HG03045 (cell line): ENCODE measurements around the gene AGT.
"Not testable (repeated sequence)": the region's sequence is repeated elsewhere in the genome, so short reads cannot be mapped to it uniquely, and the experiment has no call there.

Experiments used
- ATAC-seq: cut with Tn5 transposase; IDR thresholded peaks from one replicate; pipeline ENCODE4 v1.9.1; 2021; ENCODE audit warnings: mild to moderate bottlenecking, moderate library complexity; ENCODE audit not compliant: unreplicated experiment

AGT gene

DNA sequence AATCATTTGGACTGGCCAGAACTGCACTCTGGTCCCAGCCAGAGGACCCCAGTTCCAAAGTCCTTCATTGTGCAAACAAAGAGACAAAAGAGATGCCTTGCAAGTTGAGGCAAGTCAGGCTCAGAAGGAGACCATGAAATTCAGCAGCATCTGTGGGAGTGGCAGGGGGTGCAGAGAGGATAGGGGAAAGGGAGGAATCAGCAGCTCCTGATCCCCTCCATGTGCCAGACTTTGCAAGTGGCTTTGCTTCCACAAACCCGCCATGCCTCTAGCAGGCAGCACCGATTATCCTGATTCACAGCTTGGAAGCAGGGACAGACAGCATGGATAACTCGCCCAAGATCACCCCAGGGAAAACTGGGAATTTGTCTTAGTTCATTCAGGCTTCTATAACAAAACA is 31.1 kb upstream of the AGT start:
- ATAC-seq, result no peak

DNA sequence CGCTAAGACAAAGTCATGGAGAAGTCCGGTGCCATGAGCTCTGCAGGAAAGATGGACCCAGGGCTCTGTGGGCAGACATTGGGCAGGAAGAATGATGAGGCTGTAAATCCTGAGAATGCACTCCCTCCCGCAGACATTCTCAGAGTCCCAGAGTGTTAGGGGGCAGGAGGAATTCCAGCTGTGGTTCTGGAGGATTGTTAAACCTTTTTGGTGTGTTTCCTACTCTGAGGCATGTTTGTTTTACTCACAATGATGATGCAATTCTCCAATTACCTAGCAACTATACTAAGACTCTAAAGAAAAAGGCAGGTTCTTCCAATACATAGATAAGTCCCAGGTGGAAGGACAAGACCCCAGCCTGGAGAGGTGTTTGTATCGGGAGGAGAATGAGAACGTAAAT is 30.5 kb upstream of the AGT start:
- ATAC-seq, result no peak

DNA sequence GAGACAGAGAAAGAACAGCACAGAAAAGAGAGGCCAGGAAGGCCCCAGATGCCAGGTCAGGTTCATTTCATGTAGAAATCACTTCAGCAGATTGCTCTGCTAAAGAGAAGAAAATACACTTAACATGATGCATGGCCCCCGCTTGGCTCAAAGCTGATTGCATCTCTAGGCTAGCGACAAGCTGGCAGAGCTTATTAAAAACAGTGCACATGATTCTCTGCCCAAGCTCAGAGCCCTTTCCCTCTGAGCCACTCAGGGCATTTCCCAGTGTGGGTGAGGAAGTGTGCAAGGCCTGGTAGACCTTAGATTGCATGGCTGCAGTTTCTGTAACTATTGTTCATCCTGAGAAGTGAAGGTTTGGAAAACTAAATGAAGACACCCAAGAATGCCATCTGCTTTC is 30.0 kb upstream of the AGT start:
- no peak for ATAC-seq

DNA sequence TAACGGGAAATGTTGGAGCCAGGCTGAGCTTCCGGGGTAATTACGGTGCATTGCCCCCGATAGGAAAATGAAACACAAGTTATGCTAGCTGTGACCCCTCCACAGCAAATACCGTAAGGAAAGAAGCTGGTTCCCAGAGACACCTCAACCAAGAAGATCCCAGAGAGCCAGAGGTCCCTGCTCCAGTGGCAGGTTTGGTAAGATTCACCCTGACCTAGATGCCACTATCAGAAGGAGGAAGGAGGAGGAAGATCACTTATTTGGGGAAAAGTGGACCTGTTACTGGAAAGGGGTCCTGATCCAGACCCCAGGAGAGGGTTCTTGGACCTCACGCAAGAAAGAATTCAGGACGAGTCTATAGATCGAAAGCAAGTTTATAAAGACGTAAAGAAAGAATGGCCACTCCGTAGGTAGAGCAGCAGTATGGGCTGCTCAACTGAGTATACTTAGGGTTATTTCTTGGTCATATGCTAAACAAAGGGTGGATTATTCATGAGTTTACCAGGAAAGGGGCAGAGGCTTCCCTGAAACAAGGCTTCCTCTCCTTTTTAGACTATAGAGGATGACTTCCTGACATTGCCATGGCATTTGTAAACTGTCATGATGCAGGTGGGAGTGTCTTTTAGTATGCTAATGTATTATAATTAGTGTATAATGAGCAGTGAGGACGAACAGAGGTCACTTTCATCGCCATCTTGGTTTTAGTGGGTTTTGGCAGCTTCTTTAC is 25.8 kb upstream of the AGT start:
- no peak for ATAC-seq

DNA sequence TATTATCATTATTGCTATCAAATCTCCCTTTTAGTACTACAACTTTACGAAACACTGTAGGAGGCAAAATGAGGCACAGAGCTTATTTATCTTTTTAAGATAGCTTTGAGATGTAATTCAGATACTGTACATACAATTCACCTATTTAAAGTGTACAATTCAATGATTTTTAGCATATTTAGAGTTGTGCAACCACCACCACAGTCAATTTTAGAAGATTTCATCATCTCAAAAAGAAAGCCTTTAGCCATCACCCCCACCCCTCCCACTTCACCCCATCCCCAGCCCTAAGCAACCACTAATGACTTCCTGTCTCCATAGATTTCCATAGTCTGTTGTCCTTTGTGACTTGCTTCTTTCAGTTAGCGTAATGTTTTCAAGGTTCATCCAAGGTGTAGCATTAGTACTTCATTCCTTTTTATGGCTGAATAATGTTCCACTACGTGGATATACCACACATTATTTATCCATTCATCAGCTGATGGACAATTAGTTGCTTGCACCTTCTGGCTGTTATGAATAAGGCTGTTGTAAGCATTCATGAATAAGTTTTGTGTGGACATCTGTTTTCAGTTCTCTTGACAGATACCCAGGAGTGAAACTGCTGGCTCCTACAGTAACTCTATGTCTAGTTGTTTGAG is 23.8 kb upstream of the AGT start:
- no peak for ATAC-seq

DNA sequence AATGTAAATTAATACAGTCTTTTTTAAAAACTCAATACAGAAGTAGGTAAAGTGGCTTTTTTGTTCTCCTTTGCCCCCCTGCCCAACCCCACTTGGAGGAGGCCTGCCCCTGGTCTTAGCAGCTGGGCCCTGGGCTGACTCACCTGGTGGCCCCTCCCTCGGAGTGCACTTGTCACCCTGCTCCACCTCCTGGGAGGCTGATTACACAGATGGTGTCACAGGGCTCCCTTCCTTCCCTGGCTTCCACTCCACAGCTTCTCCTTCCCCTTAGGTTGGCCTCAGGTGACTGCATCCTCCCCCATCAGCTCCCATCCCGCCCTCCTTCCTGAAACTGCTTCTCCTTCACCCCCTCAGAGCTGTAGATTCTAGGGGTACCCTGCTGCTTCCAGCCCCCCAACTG is 21.5 kb upstream of the AGT start:
- no peak for ATAC-seq

DNA sequence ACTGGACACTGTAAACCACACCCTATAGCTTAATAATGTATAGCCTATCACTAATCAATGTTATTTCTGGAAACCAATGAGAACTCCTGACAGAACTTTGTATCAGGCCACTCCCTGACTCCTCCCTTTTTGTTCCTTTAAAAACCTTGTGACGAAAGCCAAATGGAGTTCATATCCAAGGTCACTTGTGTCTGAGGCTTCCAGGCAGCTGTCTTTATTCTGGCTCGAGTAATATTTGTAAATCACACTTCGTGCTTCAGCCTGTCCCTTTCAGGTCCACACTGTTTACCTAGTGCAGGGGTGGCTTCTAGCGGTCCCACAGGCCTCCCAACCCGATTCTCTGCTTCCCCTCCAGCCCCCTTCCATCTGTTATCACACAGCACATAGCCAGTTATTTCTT is 17.1 kb upstream of the AGT start:
- ATAC-seq, result no peak

DNA sequence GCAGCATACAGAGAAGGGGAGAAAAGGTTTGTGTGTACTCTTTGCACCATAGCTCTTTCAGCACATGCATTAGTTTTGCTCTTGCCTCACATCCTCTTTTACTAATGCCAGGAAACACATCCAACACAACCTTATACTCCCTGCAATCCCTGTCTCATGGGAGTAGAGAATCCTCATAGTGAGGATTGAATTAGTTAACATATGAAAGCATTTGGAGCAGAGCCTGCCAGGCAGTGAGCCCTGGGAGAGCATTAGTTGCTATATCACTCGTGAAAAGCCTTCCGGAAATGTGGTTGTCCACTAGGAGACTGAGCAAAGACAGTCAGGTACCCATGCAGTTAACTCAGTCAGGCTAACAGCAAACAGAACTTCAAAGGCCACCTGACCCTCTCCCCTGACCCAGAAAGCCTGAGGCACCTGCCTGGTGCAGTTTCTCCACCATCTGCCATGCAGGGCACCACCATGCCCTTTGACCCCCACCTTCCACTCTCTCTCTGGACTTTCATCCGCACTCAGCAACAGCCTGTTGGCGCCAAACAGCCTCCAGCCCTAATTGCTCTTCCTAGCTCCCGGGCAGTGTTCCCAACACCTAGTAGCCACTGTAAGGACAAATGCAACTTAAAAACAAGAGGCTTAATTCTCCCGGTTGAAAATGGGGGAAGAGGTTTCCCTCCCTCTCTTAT is 14.9 kb upstream of the AGT start:
- no peak for ATAC-seq

DNA sequence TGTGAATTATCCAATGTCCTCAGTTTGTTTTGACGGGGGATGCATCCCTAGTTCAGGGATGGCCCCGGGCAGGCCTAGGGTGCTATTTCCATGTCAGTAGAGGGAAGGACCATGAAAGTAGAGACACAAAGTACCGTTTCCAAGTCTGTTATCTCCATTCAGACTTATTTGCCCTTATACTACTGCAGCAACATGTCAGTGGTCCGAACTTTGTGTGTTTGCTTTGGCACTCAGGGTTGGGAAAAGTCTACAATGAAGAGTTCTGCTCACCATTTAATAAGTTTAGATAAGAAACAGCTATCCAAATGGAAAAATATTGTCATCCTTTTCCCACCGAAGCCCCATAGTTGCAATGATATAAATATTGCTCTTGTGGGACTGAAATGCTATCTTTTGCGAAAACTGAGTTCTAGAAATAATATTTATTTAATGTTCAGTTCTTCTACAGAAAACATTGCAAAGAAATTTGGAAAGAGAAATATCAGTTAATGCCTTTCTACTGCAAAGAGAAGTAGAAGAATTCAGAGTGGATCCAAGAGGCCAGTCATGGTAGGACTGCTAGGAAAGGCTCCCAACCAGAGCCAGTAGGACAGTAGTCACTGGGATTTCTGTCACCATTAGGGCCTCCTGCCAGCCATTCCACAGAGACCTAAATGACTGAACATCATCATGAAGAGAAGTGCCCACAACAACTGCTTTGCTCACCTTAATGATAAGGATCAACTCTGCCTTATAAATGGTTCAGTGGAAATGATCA is 11.5 kb upstream of the AGT start:
- no peak for ATAC-seq

DNA sequence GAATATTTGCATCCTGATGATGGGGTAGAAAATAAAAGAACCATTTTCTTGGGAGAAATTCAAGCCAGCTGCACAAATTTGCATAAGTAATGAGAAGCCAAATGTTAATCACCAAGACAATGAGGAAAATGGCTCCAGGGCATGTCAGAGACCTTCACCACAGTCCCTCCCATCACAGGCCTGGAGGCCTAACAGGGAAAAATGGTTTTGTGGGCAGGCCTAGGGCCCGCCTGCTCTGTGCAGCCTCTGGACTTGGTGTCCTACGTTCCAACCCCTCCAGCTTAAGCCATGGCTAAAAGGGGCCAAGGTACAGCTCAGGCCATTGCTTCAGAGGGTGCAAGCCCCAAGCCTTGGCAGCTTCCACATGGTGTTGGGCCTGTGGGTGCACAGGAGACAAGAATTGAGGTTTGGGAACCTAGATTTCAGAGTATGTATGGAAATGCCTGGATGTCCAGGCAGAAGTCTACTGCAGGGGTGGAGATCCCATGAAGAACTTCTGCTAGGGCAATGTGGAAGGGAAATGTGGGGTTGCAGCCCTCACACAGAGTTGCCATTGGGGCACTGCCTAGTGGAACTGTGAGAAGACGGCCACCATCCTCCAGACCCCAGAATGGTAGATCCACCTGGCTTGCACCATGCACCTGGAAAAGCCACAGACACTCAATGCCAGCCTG is 8.1 kb upstream of the AGT start:
- ATAC-seq, result not testable (repeated sequence)

DNA sequence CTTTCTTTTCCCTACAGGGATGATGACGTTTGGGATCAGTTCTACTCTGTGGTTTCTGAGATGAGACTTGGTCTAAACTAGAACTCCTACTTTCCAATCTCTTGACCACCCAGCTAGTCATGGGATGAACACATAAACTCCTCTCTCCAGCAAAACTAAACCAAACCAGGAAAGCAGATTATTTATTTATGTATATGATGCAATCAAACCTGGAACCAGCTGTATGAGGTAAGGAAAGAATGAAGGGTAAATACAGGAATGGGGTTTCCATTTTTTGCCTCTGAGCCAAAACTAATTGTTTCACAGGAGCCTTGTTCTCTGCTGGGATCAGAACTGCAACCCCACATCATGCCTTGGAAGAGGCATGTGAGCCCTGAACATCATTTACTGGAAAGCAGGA is 3.3 kb upstream of the AGT start:
- no peak for ATAC-seq

DNA sequence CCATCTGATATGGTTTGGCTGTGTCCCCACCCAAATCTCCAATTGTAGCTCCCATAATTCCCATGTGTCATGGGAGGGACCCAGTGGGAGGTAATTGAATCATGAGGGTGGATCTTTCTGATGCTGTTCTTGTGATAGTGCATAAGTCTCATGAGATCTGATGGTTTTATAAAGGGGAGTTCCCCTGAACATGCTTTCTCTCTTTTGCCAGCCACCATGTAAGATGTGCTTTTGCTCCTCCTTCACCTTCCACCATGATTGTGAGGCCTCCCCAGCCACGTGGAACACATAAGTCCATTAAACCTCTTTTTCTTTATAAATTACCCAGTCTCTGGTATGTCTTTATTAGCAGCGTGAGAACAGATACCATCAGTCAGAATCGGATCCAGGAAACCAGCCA is 2.5 kb upstream of the AGT start:
- not testable (repeated sequence) for ATAC-seq

DNA sequence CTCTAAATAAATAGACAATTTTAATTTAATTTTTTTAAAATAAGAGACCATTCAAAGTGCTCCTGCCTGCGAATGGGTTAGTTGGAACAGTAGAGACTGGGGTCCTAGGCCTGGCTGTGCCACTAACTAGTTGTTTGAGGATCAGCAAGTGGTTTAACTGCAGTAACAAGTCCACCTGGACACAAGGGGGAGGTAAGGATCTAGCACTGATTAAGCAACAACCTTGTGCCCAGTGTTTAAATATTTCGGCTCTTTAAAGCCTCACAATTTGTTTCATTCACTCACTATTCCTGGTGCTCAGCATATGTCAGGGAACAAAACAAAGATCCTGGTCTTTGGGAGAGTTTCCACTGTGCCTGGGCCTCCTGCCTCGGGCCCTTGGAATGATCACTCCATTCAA is 1.6 kb upstream of the AGT start:
- no peak for ATAC-seq

DNA sequence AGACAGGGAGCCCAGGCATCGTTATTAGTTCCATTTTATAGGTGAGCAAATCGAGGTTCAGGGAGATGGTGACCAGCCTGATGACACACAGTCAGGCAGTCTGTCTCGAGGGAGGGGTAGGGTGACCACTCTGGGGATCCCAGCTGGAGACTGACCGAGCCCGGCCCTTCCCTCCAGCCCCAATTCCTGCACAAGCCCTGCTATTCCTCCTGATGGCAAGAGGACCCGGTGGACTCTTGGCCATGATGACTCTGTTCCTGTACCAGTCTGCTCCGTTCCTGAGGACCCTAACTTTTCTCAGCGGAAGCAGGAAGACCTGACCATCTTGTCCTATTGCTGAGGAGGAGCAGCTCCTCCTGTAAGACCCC is 391 bp downstream of the AGT start:
- ATAC-seq, result no peak

DNA sequence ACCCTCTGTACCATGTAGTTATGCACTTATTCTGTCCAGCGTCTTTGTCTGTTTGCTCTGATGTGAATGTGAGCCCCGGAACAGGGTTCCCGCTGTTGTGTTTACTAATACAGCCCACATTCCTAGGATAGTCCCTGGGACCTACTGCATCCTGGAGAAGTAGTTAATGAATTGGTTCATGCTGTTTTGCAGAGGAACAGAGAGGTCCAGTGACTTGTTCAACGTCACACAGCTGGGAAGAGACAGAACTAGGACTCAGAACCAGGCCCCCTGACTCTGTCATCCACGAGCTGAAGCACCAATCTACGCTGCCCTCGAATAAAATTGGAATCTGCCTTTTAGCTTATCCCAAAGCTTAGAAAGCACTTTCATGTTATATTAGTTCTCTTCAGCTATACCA is 784 bp downstream of the AGT start:
- ATAC-seq, result no peak

DNA sequence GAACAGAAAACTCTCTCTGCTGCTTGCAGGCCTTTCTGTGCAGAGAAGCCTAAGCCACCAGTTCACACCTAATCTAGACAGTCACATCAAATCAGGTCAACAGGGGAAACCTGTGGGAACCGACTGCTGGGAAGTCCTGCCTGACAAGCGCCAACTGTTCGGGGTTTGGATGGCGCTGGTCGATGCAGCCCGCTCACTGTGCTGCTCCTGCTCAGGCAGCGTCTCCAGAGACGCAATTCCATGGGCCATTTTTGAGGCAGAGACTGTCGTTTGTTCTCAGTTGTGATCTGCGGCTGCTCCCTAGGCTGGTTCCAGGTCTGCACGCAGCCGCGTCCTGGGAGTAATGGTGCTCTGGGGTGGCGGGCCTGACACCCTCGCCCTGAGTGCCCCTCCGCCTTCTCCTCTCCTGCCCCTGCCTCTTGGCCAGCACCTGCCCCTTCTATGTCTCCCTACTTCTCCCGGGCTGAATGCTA is 1.4 kb downstream of the AGT start:
- no peak for ATAC-seq

DNA sequence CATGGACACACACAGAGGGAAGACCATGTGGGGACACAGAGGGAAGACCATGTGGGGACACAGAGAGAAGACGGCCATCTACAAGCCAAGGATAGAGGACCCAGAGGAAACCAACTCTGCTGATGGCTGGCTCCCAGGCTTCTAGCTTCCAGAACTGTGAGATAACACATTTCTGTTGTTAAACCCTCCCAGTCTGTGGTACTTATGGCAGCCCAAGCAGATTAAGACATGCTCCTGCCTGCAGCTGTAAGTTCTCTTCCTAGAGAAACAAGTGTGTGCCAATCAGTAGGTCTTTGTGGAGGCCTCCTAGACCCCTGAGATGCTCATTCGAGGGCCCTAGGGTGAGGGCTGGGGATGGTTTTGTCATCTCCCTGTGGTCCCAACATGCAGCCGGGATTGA is 2.7 kb downstream of the AGT start:
- ATAC-seq, result no peak

DNA sequence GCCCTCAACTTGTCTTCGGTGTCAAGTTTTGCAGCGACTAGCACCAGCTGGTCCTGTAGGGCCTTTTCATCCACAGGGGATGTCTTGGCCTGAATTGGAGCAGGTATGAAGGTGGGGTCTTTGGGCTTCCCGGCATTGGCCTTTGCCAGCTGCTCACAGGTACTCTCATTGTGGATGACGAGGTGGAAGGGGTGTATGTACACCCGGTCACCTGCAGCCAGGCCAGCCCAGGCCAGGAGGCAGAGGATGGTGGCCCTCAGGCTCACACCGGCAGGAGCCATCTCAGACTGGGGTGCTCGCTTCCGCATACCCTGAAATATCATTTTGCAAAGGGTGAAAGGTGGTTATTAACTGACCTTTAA is 3.4 kb downstream of the AGT start:
- no peak for ATAC-seq

DNA sequence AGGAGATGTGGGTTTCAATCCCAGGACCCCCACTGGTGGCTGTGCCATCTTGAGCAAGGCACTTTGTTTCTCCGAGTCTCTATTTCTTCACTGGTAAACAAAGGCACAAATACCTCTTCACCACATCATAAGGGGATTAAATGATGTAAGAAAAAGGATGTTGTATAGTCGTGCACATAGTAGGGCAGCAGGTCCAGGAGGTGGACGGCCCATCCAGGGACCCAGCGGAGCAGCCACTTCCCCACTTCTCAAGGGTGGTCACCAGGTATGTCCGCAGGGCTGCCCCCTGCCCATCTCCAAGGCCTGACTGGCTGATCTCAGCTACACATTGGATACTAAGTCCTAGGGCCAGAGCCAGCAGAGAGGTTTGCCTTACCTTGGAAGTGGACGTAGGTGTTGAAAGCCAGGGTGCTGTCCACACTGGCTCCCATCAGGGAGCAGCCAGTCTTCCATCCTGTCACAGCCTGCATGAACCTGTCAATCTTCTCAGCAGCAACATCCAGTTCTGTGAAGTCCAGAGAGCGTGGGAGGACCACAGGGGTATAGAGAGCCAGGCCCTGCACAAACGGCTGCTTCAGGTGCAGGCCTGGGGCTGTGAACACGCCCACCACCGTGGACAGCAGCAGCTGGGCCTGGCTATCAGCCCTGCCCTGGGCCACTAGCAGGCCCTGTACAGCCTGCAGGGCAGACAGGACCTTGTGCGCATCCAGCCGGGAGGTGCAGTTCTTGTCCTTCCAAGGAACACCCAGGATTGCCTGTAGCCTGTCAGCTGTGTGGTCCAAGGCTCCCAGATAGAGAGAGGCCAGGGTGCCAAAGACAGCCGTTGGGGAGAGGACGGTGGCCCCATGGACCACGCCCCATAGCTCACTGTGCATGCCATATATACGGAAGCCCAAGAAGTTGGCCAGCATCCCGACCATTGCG is 4.0 kb downstream of the AGT start:
- no peak for ATAC-seq
